ENCODE data around the gene MGAT5. TPM values are rescaled to one million over a fixed set of nuclear protein-coding genes. Genes with fewer than 3 reads are reported as not detected.

MGAT5 gene
- total RNA-seq, 4 donors from 2014 or later: 34.1 to 47.5 (median 42.6) TPM

GRCh38 chr2:134360745-134361487 lies 107.0 kb downstream of the MGAT5 start:
- H3K27me3 ChIP-seq: no peaks in the 10 kb centered on the region
- WGBS, 2 donors: 60 to 65% methylated on average over 10 of the region's 10 CpGs
- H3K4me3 ChIP-seq: no peak overlapping the region
- peaks cover 0 to 11% (median 2%) of the 10 kb centered on the region in 4 donors for H3K4me1 ChIP-seq
- H3K27ac ChIP-seq: no peak overlapping the region
- H3K9me3 ChIP-seq: no peaks in the 10 kb centered on the region
- TF ChIP-seq, protein P1, sequence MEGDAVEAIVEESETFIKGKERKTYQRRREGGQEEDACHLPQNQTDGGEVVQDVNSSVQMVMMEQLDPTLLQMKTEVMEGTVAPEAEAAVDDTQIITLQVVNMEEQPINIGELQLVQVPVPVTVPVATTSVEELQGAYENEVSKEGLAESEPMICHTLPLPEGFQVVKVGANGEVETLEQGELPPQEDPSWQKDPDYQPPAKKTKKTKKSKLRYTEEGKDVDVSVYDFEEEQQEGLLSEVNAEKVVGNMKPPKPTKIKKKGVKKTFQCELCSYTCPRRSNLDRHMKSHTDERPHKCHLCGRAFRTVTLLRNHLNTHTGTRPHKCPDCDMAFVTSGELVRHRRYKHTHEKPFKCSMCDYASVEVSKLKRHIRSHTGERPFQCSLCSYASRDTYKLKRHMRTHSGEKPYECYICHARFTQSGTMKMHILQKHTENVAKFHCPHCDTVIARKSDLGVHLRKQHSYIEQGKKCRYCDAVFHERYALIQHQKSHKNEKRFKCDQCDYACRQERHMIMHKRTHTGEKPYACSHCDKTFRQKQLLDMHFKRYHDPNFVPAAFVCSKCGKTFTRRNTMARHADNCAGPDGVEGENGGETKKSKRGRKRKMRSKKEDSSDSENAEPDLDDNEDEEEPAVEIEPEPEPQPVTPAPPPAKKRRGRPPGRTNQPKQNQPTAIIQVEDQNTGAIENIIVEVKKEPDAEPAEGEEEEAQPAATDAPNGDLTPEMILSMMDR (IDR thresholded peaks at IDR 0.05): no peak
- TF ChIP-seq POLR2A (IDR thresholded peaks at IDR 0.05) (no peak), EP300 (IDR thresholded peaks at IDR 0.05) (no peak)
- no peak for DNase-seq (ENCODE audit: low spot score in 2 of 2)
- peaks cover 0 to 9% (median 7%) of the 10 kb centered on the region in 3 donors for H3K36me3 ChIP-seq

DNA sequence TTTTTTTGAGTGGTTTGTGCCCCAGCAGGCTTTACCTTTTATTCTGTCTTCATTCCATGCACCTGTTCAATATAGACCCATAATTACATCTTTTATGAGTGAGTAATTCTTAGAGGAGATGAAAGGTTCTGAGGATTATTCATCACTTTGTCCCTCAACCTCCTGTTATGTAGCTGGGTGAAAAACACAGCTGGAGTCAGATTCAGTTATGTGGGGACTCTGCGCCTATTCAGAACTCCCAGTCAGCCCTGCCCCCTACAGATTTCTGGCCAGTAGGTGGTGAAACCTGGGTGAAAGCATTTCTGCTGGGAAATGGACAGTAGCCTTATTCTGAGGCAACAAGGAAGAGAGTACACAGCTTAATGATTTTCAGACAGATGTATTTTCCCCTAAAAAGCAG lies 107.8 kb downstream of the MGAT5 start:
- Histone ChIP-seq H3K27me3 (no peaks in the 10 kb centered on the region), H3K4me1 (peaks cover 0 to 14% (median 2%) of the 10 kb centered on the region in 4 donors), H3K27ac (no peak overlapping the region), H3K36me3 (peaks cover 0 to 9% (median 7%) of the 10 kb centered on the region in 3 donors), H3K4me3 (no peak overlapping the region), H3K9me3 (no peaks in the 10 kb centered on the region)
- no peak for DNase-seq (ENCODE audit: low spot score in 2 of 2)
- TF ChIP-seq POLR2A (IDR thresholded peaks at IDR 0.05) (no peak), EP300 (IDR thresholded peaks at IDR 0.05) (no peak)
- TF ChIP-seq, protein P1 (IDR thresholded peaks at IDR 0.05): no peak
- 79 to 100% methylated on average over 1 of the region's 1 CpG for WGBS, 2 donors

- 65 to 92% methylated on average over 1 of the region's 1 CpG for WGBS, 2 donors
- Histone ChIP-seq H3K4me1 (peaks cover 0 to 20% (median 5%) of the 10 kb centered on the region in 4 donors), H3K27ac (no peak overlapping the region), H3K4me3 (no peak overlapping the region), H3K36me3 (peaks cover 0 to 9% (median 7%) of the 10 kb centered on the region in 3 donors), H3K27me3 (no peaks in the 10 kb centered on the region), H3K9me3 (no peaks in the 10 kb centered on the region)
- DNase-seq (ENCODE audit: low spot score in 2 of 2): no peak
- TF ChIP-seq POLR2A (IDR thresholded peaks at IDR 0.05): no peak
- TF ChIP-seq, protein P1 (IDR thresholded peaks at IDR 0.05): no peak
- TF ChIP-seq EP300 (IDR thresholded peaks at IDR 0.05): no peak
Measured at GRCh38 chr2:134362152-134362668, 108.3 kb downstream of the MGAT5 start.

DNA sequence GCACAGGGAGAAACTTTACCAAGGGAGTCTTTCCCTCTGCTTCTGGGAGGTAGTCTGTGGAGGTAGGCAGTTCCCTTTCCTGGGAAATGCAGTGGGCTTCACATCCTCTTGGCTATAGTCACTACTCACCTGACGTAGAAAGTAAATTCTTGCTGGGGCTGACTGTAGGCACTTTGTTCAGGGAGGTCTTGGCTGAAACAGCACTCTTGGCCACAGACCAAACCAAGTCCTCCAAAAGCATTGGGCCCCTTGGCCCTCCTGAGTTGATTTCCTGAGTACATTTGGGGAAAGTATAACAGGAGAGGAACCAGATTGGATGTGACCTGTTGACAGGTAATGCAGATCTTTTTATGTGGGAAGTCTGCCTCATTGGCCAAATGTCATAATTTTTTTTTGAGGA lies 108.9 kb downstream of the MGAT5 start:
- H3K4me1 ChIP-seq: peaks cover 0 to 25% (median 7%) of the 10 kb centered on the region in 4 donors
- H3K27me3 ChIP-seq: no peaks in the 10 kb centered on the region
- no peaks in the 10 kb centered on the region for H3K9me3 ChIP-seq
- TF ChIP-seq EP300 (IDR thresholded peaks at IDR 0.05) (no peak), POLR2A (IDR thresholded peaks at IDR 0.05) (no peak)
- TF ChIP-seq, protein P1 (IDR thresholded peaks at IDR 0.05): no peak
- WGBS, 2 donors: 89 to 91% methylated on average over 1 of the region's 1 CpG
- no peak for DNase-seq (ENCODE audit: low spot score in 2 of 2)
- no peak overlapping the region for H3K27ac ChIP-seq
- peaks cover 0 to 9% (median 7%) of the 10 kb centered on the region in 3 donors for H3K36me3 ChIP-seq
- H3K4me3 ChIP-seq: no peak overlapping the region

DNA sequence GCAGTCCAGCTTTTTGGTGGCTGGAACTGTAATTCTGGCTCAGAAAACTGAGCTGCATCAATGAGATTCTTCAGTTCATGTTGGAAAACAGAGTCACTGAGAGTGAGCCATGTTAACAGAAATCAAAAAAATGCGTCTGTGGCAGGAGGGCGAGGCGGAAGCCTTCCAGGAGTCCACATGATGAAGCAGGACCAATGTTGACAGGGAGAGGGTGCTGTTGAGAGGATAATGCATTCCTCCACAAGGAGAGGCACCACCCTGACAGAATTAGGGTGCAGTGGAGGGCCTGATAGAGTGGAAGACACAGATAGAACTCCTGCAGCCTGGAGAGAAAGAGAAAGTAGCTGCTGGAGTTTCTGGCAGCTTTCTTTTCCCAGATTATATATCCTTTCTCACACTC lies 111.5 kb downstream of the MGAT5 start:
- no peak for DNase-seq (ENCODE audit: low spot score in 2 of 2)
- no peak for TF ChIP-seq EP300 (IDR thresholded peaks at IDR 0.05)
- TF ChIP-seq POLR2A (IDR thresholded peaks at IDR 0.05): no peak
- TF ChIP-seq, protein P1 (IDR thresholded peaks at IDR 0.05): no peak
- no peaks in the 10 kb centered on the region for H3K9me3 ChIP-seq
- H3K36me3 ChIP-seq: peaks cover 0 to 9% (median 7%) of the 10 kb centered on the region in 3 donors
- H3K27ac ChIP-seq: no peak overlapping the region
- no peak overlapping the region for H3K4me3 ChIP-seq
- 84 to 86% methylated on average over 3 of the region's 3 CpGs for WGBS, 2 donors
- peaks cover 0 to 37% (median 9%) of the 10 kb centered on the region in 4 donors for H3K4me1 ChIP-seq
- no peaks in the 10 kb centered on the region for H3K27me3 ChIP-seq
